ENCODE results near the gene SELENOO.
A peak's percentile ranks its signal among the peaks of the same experiment; 100 is the strongest.

Gene SELENOO

DNA sequence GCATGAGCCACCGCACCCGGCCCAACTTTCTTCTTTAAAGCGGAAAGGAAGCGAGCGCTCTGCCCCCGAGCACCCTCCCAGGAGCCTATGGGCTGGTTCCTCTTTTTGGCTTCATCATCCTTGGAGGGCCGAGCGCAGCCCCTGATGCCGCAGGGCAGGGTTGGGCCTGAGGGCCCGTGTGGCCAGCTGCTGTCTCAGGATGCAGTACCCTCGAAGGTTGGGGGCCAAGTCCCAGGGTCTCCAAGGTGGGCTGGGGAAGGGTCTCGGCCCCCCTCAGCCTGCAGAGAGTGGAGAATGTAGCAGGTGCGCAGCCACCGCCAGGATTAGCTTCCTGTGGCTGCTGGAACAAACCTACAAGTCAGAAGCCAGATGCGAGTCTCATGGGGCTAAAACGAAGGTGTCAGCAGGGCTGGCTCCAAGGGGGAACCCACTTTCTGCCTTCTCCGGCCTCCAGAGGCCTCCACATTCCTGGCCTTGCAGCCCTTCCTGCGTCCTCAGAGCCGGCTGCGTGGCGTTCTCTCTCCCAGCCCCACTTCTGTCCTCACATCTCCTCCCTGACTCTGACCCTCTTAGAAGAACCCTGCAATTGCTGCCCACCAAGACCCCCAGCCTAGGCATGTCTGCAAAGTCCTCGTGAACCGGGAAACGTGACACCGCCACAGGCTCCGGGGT lies 27.4 kb upstream of the SELENOO start:
- peak; percentile 71 for DNase-seq (ENCODE audit: extremely low spot score)
- ChIA-PET POLR2A (no interaction called here), CTCF (interaction anchor here (1.6 kb wide), 1 partner anchor 28 kb away, joined by 3 read pairs; no protein-coding TSS in a partner anchor)

DNA sequence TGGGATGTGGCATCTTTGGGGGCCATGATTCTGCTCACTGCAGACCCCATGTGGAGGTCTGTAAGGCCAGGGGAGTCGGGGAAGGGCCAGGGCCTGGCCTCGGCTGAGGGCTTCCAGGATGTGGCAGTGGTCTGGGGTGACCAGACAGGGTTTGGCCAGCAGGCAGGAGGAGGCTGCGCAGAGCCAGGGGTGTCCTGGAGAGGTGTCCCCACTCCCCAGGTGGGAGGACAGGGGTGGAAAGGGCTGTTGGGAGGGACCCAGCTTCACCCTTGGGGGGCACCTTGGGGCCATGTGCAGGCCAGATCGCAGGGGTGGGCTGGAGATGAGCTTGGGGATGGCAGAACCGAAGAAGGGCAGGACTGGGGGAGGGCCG lies 26.8 kb upstream of the SELENOO start:
- ChIA-PET POLR2A (no interaction called here), CTCF (interaction anchor here (1.6 kb wide), 1 partner anchor 28 kb away, joined by 3 read pairs; no protein-coding TSS in a partner anchor)
- no peak for DNase-seq (ENCODE audit: extremely low spot score)
- TF ChIP-seq, protein P1, sequence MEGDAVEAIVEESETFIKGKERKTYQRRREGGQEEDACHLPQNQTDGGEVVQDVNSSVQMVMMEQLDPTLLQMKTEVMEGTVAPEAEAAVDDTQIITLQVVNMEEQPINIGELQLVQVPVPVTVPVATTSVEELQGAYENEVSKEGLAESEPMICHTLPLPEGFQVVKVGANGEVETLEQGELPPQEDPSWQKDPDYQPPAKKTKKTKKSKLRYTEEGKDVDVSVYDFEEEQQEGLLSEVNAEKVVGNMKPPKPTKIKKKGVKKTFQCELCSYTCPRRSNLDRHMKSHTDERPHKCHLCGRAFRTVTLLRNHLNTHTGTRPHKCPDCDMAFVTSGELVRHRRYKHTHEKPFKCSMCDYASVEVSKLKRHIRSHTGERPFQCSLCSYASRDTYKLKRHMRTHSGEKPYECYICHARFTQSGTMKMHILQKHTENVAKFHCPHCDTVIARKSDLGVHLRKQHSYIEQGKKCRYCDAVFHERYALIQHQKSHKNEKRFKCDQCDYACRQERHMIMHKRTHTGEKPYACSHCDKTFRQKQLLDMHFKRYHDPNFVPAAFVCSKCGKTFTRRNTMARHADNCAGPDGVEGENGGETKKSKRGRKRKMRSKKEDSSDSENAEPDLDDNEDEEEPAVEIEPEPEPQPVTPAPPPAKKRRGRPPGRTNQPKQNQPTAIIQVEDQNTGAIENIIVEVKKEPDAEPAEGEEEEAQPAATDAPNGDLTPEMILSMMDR (IDR thresholded peaks at IDR 0.05; ENCODE audit: control extremely low read depth, extremely low read depth, low read depth, missing control alignments) = no peak

More for the DNA sequence above, 27.4 kb upstream of the SELENOO start:
- TF ChIP-seq, protein P1 (IDR thresholded peaks at IDR 0.05; ENCODE audit: control extremely low read depth, extremely low read depth, low read depth, missing control alignments) = no peak

DNA sequence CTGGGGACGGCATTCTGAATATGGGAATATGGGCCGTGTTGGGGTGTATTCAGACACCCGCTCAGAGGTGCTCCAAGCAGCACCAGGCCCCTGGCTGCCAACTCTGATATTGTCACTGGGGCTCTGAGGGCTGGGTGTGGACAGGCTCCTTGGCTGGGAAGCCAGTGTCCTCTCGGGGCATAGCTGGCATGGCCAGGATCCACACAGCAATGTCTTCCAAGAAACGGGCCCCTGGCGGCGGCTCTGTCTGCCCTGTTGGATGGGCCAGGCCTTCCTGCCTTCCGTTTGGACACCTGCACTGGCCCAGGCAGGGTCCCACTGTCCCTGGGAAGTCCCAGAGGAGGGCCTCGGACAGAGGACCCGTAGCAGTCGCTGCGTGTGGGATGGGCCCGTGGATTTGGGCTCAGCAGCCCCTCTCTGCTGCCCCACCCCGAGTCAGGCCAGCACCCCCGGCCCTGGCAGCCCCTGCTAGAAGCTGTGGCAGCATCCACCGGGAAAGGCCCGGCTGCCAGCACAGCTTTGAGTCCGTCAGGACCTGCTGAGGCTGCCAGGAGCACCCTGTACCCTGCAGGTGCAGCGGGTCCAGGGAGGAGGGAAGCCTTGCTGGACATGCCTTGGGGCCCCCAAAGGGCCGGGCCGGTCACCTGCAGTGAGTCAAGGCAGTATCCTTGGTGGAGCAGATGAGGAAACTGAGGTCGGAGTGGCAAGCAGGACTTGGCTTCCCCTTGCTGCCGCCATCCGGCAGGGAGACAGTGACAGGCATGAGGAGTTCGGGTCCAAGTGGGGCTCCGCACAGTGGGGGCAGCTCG lies 26.2 kb upstream of the SELENOO start:
- ChIA-PET CTCF (interaction anchor here (1.6 kb wide), 1 partner anchor 27 kb away, joined by 3 read pairs; no protein-coding TSS in a partner anchor), POLR2A (no interaction called here)
- TF ChIP-seq, protein P1 (IDR thresholded peaks at IDR 0.05; ENCODE audit: control extremely low read depth, extremely low read depth, low read depth, missing control alignments) = no peak
- DNase-seq (ENCODE audit: extremely low spot score) = no peak

DNA sequence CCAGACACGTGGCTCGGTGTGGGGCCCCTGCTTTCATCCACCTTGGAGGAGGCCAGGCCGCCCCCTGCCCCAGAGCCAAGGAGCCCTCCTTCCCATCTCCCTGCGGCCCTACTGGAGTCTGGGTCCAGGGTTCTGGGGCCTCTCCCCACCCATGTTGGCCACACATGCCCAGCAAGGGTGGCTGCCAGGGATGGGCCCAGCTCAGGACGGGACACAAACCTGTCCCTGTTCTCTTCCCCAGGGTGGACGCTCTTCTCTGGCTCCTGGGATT lies 25.7 kb upstream of the SELENOO start:
- TF ChIP-seq, protein P1 (IDR thresholded peaks at IDR 0.05; ENCODE audit: control extremely low read depth, extremely low read depth, low read depth, missing control alignments) = no peak
- POLR2A ChIA-PET = no interaction called here
- CTCF ChIA-PET = no interaction called here
- no peak for DNase-seq (ENCODE audit: extremely low spot score)

DNA sequence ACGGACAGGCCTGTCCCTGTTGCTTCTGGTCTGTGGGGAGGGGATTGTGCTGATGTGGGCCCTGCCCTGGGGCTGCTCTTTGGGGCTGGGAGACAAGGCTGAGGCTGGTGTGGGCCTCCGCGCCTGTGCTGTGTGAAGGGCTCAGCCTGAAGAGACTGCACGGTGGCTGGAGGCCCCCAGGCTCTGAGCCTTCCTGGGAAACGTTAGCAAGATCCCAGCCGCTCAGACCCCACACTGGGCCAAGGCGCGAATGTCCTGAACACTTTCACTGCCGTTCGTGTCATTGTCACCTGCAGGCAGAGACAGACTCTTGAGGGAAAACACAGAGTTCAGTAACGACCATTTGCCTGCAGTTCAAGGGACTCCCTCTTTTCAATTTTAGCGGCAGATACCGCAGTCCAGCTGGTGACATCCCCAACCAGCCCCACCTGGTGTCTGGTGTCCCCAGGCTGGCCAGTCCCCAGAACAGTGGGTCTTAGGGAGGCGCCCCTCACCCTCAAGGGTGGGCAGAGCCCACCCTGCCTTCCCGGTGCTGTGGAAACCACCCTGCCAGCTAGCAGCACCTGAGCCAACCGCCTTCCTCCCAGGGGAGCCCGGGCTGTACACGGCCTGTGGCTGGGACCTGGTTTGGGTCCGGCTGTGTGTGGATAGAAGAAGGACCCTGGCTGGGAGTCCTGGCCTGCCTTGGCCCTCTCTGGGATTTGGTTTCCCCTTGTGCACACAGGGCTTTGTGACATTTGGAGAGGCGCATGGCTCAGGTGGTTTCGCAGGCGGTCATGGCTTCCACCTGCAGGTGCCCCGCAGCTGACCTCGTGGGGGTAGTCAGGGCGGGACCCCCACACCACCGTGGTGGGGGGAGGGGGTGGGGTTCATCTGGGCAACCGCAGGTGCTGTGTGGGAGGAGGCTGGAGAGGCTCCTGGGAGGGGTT lies 24.6 kb upstream of the SELENOO start:
- TF ChIP-seq, protein P1 (IDR thresholded peaks at IDR 0.05; ENCODE audit: control extremely low read depth, extremely low read depth, low read depth, missing control alignments) = no peak
- DNase-seq (ENCODE audit: extremely low spot score) = no peak
- ChIA-PET POLR2A (no interaction called here), CTCF (no interaction called here)

DNA sequence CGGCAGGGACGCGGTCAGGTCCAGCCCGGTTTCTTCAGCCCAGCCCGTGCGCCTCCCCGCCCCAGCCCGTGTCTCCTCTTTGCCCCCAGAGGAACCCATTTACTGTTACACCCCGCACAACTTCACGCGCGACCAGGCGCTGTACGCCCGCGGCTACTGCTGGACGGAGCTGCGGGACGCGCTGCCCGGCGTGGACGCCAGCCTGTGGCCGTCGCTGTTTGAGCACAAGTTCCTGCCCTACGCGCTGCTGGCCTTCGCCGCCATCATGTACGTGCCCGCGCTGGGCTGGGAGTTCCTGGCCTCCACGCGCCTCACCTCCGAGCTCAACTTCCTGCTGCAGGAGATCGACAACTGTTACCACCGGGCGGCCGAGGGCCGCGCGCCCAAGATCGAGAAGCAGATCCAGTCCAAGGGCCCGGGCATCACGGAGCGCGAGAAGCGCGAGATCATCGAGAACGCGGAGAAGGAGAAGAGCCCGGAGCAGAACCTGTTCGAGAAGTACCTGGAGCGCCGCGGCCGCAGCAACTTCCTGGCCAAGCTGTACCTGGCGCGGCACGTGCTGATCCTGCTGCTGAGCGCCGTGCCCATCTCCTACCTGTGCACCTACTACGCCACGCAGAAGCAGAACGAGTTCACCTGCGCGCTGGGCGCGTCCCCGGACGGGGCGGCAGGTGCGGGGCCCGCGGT lies 23.8 kb upstream of the SELENOO start:
- ChIA-PET POLR2A (no interaction called here), CTCF (no interaction called here)
- DNase-seq (ENCODE audit: extremely low spot score) = no peak
- TF ChIP-seq, protein P1 (IDR thresholded peaks at IDR 0.05; ENCODE audit: control extremely low read depth, extremely low read depth, low read depth, missing control alignments) = no peak
